ENCODE measurements around the gene NAALADL2.
"Not testable (repeated sequence)": the region's sequence is repeated elsewhere in the genome, so short reads cannot be mapped to it uniquely, and the experiment has no call there.

Gene NAALADL2

GRCh38 chr3:175478301-175478700 lies 619.2 kb downstream of the NAALADL2 start:
- no peak for DNase-seq (ENCODE audit: low read depth)
- H3K4me3 ChIP-seq (ENCODE audit: low read depth, low read length), result no peak overlapping the region

GRCh38 chr3:175479175-175479574 lies 620.0 kb downstream of the NAALADL2 start:
- DNase-seq (ENCODE audit: low read depth), result no peak
- no peak overlapping the region for H3K4me3 ChIP-seq (ENCODE audit: low read depth, low read length)

- no peak overlapping the region for H3K4me3 ChIP-seq (ENCODE audit: low read depth, low read length)
- DNase-seq (ENCODE audit: low read depth), result no peak
Measured at GRCh38 chr3:175479800-175480199, 620.7 kb downstream of the NAALADL2 start.

GRCh38 chr3:175484666-175485065 lies 625.5 kb downstream of the NAALADL2 start:
- no peak overlapping the region for H3K4me3 ChIP-seq (ENCODE audit: low read depth, low read length)
- DNase-seq (ENCODE audit: low read depth), result no peak

- no peak overlapping the region for H3K4me3 ChIP-seq (ENCODE audit: low read depth, low read length)
- DNase-seq (ENCODE audit: low read depth), result no peak
Measured at GRCh38 chr3:175485436-175485835, 626.3 kb downstream of the NAALADL2 start.

GRCh38 chr3:175486255-175486654 lies 627.1 kb downstream of the NAALADL2 start:
- no peak for DNase-seq (ENCODE audit: low read depth)
- H3K4me3 ChIP-seq (ENCODE audit: low read depth, low read length), result no peak overlapping the region

- no peak overlapping the region for H3K4me3 ChIP-seq (ENCODE audit: low read depth, low read length)
- no peak for DNase-seq (ENCODE audit: low read depth)
Measured at GRCh38 chr3:175489406-175489805, 630.3 kb downstream of the NAALADL2 start.

GRCh38 chr3:175493301-175493700 lies 634.2 kb downstream of the NAALADL2 start:
- DNase-seq (ENCODE audit: low read depth), result no peak
- H3K4me3 ChIP-seq (ENCODE audit: low read depth, low read length), result no peak overlapping the region

GRCh38 chr3:175495331-175495730 lies 636.2 kb downstream of the NAALADL2 start:
- no peak overlapping the region for H3K4me3 ChIP-seq (ENCODE audit: low read depth, low read length)

GRCh38 chr3:175502155-175502554 lies 643.0 kb downstream of the NAALADL2 start:
- DNase-seq (ENCODE audit: low read depth), result no peak

More at GRCh38 chr3:175495331-175495730, 636.2 kb downstream of the NAALADL2 start:
- DNase-seq (ENCODE audit: low read depth), result no peak

GRCh38 chr3:175511219-175511785 lies 652.2 kb downstream of the NAALADL2 start:
- no peak for DNase-seq (ENCODE audit: low read depth)
- no peak overlapping the region for H3K4me3 ChIP-seq (ENCODE audit: low read depth, low read length)

More at GRCh38 chr3:175502155-175502554, 643.0 kb downstream of the NAALADL2 start:
- H3K4me3 ChIP-seq (ENCODE audit: low read depth, low read length), result no peak overlapping the region

- H3K4me3 ChIP-seq (ENCODE audit: low read depth, low read length), result no peak overlapping the region
- no peak for DNase-seq (ENCODE audit: low read depth)
Measured at GRCh38 chr3:175512700-175513099, 653.6 kb downstream of the NAALADL2 start.

- no peak overlapping the region for H3K4me3 ChIP-seq (ENCODE audit: low read depth, low read length)
- no peak for DNase-seq (ENCODE audit: low read depth)
Measured at GRCh38 chr3:175518459-175518858, 659.3 kb downstream of the NAALADL2 start.

GRCh38 chr3:175521406-175521805 lies 662.3 kb downstream of the NAALADL2 start:
- no peak for DNase-seq (ENCODE audit: low read depth)

GRCh38 chr3:175526191-175526590 lies 667.1 kb downstream of the NAALADL2 start:
- no peak for DNase-seq (ENCODE audit: low read depth)
- H3K4me3 ChIP-seq (ENCODE audit: low read depth, low read length), result peak overlapping the region; percentile 39

More at GRCh38 chr3:175521406-175521805, 662.3 kb downstream of the NAALADL2 start:
- no peak overlapping the region for H3K4me3 ChIP-seq (ENCODE audit: low read depth, low read length)

GRCh38 chr3:175526609-175527280 lies 667.6 kb downstream of the NAALADL2 start:
- peak overlapping the region; percentile 39 for H3K4me3 ChIP-seq (ENCODE audit: low read depth, low read length)

GRCh38 chr3:175528693-175529092 lies 669.6 kb downstream of the NAALADL2 start:
- not testable (repeated sequence) for H3K4me3 ChIP-seq (ENCODE audit: low read depth, low read length); DNase-seq (ENCODE audit: low read depth)

More at GRCh38 chr3:175526609-175527280, 667.6 kb downstream of the NAALADL2 start:
- no peak for DNase-seq (ENCODE audit: low read depth)

GRCh38 chr3:175535351-175535750 lies 676.2 kb downstream of the NAALADL2 start:
- H3K4me3 ChIP-seq (ENCODE audit: low read depth, low read length), result no peak overlapping the region
- no peak for DNase-seq (ENCODE audit: low read depth)

GRCh38 chr3:175546115-175546514 lies 687.0 kb downstream of the NAALADL2 start:
- DNase-seq (ENCODE audit: low read depth), result no peak
- H3K4me3 ChIP-seq (ENCODE audit: low read depth, low read length), result no peak overlapping the region

- DNase-seq (ENCODE audit: low read depth), result no peak
- no peak overlapping the region for H3K4me3 ChIP-seq (ENCODE audit: low read depth, low read length)
Measured at GRCh38 chr3:175552929-175553328, 693.8 kb downstream of the NAALADL2 start.

GRCh38 chr3:175554801-175555200 lies 695.7 kb downstream of the NAALADL2 start:
- H3K4me3 ChIP-seq (ENCODE audit: low read depth, low read length), result no peak overlapping the region
- no peak for DNase-seq (ENCODE audit: low read depth)

Measured in skeletal muscle cell (primary cell).